H1 (cell line): ENCODE results near the gene BTBD9. TPM values are rescaled to one million over a fixed set of nuclear protein-coding genes. Genes with fewer than 3 reads are reported as not detected.

Experiments
- CTCF ChIA-PET: fragments of 300-600 bp; sonication (Branson Sonifier 250); formaldehyde crosslinking; loops from one replicate; lab custom pipeline; 2021; ENCODE audit not compliant: partially characterized antibody; lab: Charles Lee
- POLR2A ChIA-PET: fragments of 300-600 bp; sonication (Branson Sonifier 250); formaldehyde crosslinking; loops from one replicate; lab custom pipeline; 2021; ENCODE audit warnings: inconsistent platforms; ENCODE audit not compliant: partially characterized antibody; lab: Charles Lee
- DNase-seq, 2 experiments: peaks; one replicate each; pipeline versions ENCODE4 v3.0.0 to v3.0.0-alpha.2; 2010 to 2022; ENCODE audit warnings: low spot score in 2 of 2, low read depth in 1 of 2, mixed read lengths in 1 of 2
- FAIRE-seq: peaks from 2 replicates; lab custom pipeline; 2011; peaks lifted over from hg19 to GRCh38; lab: Jason Lieb, UNC
- H2AFZ ChIP-seq: 2 replicates; pipeline ENCODE4 v1.8.1; 2012; ENCODE audit warnings: low read length, inconsistent platforms
- H2AK5ac ChIP-seq: 2 replicates; pipeline ENCODE4 v1.6.1; 2013; ENCODE audit warnings: low read depth, low read length
- H2BK120ac ChIP-seq: replicated peaks from 2 replicates; pipeline ENCODE3; 2013; ENCODE audit warnings: low read depth, low read length, inconsistent platforms
- H2BK12ac ChIP-seq: 2 replicates; pipeline ENCODE4 v1.6.1; 2013; ENCODE audit warnings: low read depth, low read length
- H2BK15ac ChIP-seq: 2 replicates; pipeline ENCODE4 v1.6.1; 2013; ENCODE audit warnings: low read length
- H2BK20ac ChIP-seq: 2 replicates; pipeline ENCODE4 v1.6.1; 2013; ENCODE audit warnings: low read length
- H2BK5ac ChIP-seq: 2 replicates; pipeline ENCODE4 v1.6.1; 2013; ENCODE audit warnings: low read depth, low read length
- H3K14ac ChIP-seq: 2 replicates; pipeline ENCODE4 v1.6.1; 2013; ENCODE audit warnings: inconsistent platforms; ENCODE audit not compliant: insufficient read length
- H3K18ac ChIP-seq: 2 replicates; pipeline ENCODE4 v1.6.1; 2013; ENCODE audit warnings: low read length; ENCODE audit errors: extremely low read depth
- H3K23ac ChIP-seq: 2 replicates; pipeline ENCODE4 v1.6.1; 2013; ENCODE audit warnings: inconsistent platforms; ENCODE audit not compliant: insufficient read length
- H3K23me2 ChIP-seq: 2 replicates; pipeline ENCODE4 v1.6.1; 2013; ENCODE audit warnings: low read depth, low read length
- H3K27ac ChIP-seq: 2 replicates; pipeline ENCODE4 v1.6.1; 2011; ENCODE audit warnings: low read depth, low read length, inconsistent platforms
- H3K27me3 ChIP-seq, 4 experiments: replicated peaks in 1 of 4; 1 replicate in 1 of 4; 2 replicates in 3 of 4; pipeline versions ENCODE4 v1.6.1 to v1.8.1; 2011 to 2013; ENCODE audit warnings: low read length in 3 of 4, mild to moderate bottlenecking in 3 of 4, inconsistent platforms in 2 of 4, mixed read lengths in 2 of 4, moderate library complexity in 1 of 4; ENCODE audit not compliant: control insufficient read depth in 3 of 4, insufficient read depth in 3 of 4; ENCODE audit errors: extremely low read depth in 1 of 4
- H3K36me3 ChIP-seq, 4 experiments: 2 replicates each; pipeline versions ENCODE4 v1.6.1 to v1.8.1; 2011 to 2013; ENCODE audit warnings: mild to moderate bottlenecking in 4 of 4, low read length in 3 of 4, moderate library complexity in 2 of 4, control low read depth in 1 of 4, inconsistent platforms in 1 of 4; ENCODE audit not compliant: insufficient read depth in 4 of 4, control insufficient read depth in 2 of 4
- H3K4ac ChIP-seq: replicated peaks from 2 replicates; pipeline ENCODE3; 2013; ENCODE audit warnings: low read length, low read depth, mixed read lengths, inconsistent platforms; ENCODE audit not compliant: insufficient read length
- H3K4me1 ChIP-seq, 4 experiments: replicated peaks in 1 of 4; 1 replicate in 1 of 4; 2 replicates in 3 of 4; pipeline versions ENCODE4 v1.6.1 to v1.8.1; 2011 to 2013; ENCODE audit warnings: low read length in 3 of 4, inconsistent platforms in 2 of 4, mixed read lengths in 1 of 4; ENCODE audit not compliant: insufficient read depth in 4 of 4, control insufficient read depth in 3 of 4
- H3K4me2 ChIP-seq, 2 experiments: 2 replicates each; pipeline versions ENCODE4 v1.6.1 to v1.8.1; 2011 to 2013; ENCODE audit warnings: low read depth in 2 of 2, low read length in 2 of 2, control low read depth in 1 of 2, inconsistent platforms in 1 of 2, mild to moderate bottlenecking in 1 of 2; ENCODE audit not compliant: insufficient read depth in 1 of 2
- H3K4me3 ChIP-seq, 4 experiments: fragments of 200-600, 300-600 bp in 1 of 4; sonication (generic), shearing (Covaris generic), sonication (Bioruptor Twin) in 1 of 4; 2 replicates each; pipeline versions ENCODE4 v1.5.1 to v1.8.1; 2011 to 2016; ENCODE audit warnings: low read length in 4 of 4, low read depth in 3 of 4, control low read depth in 2 of 4, inconsistent platforms in 2 of 4, mild to moderate bottlenecking in 2 of 4, mixed read lengths in 1 of 4, moderate library complexity in 1 of 4; ENCODE audit not compliant: insufficient read depth in 2 of 4; ENCODE audit errors: extremely low read depth in 1 of 4
- H3K56ac ChIP-seq: replicated peaks from 2 replicates; pipeline ENCODE3; 2013; ENCODE audit warnings: low read depth, mild to moderate bottlenecking, mixed read lengths, low read length, inconsistent platforms; ENCODE audit not compliant: insufficient read length
- H3K79me1 ChIP-seq: 2 replicates; pipeline ENCODE4 v1.6.1; 2013; ENCODE audit warnings: low read depth, low read length, control low read depth
- H3K79me2 ChIP-seq, 2 experiments: 2 replicates each; pipeline versions ENCODE4 v1.6.1 to v1.8.1; 2012 to 2013; ENCODE audit warnings: low read length in 2 of 2, mild to moderate bottlenecking in 2 of 2, inconsistent platforms in 1 of 2; ENCODE audit not compliant: insufficient read depth in 2 of 2, control insufficient read depth in 1 of 2
- H3K9ac ChIP-seq, 4 experiments: replicated peaks in 1 of 4; 1 replicate in 1 of 4; 2 replicates in 3 of 4; pipeline versions ENCODE4 v1.6.1 to v1.8.1; 2011 to 2013; ENCODE audit warnings: low read depth in 3 of 4, low read length in 3 of 4, control low read depth in 2 of 4, mild to moderate bottlenecking in 2 of 4, moderate library complexity in 2 of 4, inconsistent platforms in 1 of 4; ENCODE audit errors: extremely low read depth in 1 of 4
- H3K9me3 ChIP-seq, 2 experiments: 2 replicates each; pipeline versions ENCODE4 v1.6.1 to v1.8.1; 2012 to 2013; ENCODE audit warnings: mild to moderate bottlenecking in 2 of 2, moderate library complexity in 2 of 2, control low read depth in 1 of 2, inconsistent platforms in 1 of 2, low read depth in 1 of 2, low read length in 1 of 2, mixed read lengths in 1 of 2; ENCODE audit not compliant: insufficient read depth in 2 of 2
- H4K20me1 ChIP-seq, 2 experiments: replicated peaks in 1 of 2; 2 replicates each; pipeline versions ENCODE3 to v1.8.1; 2011 to 2013; ENCODE audit warnings: inconsistent platforms in 2 of 2, low read length in 2 of 2, mild to moderate bottlenecking in 1 of 2; ENCODE audit not compliant: insufficient read depth in 2 of 2, control insufficient read depth in 1 of 2
- H4K5ac ChIP-seq: 2 replicates; pipeline ENCODE4 v1.6.1; 2013; ENCODE audit warnings: low read length, low read depth, mixed read lengths, inconsistent platforms; ENCODE audit not compliant: insufficient read length
- H4K8ac ChIP-seq: 2 replicates; pipeline ENCODE4 v1.8.0; 2013; ENCODE audit warnings: mild to moderate bottlenecking, moderate library complexity, low read length, inconsistent platforms; ENCODE audit not compliant: insufficient read depth; ENCODE audit errors: extremely low read depth
- H4K91ac ChIP-seq: replicated peaks from 2 replicates; pipeline ENCODE3; 2013; ENCODE audit warnings: low read length, mixed read lengths, inconsistent platforms; ENCODE audit not compliant: insufficient read length
- CEBPB ChIP-seq: IDR thresholded peaks from 2 replicates; pipeline ENCODE4 v1.6.1; 2012; ENCODE audit warnings: low read depth, low read length
- EGR1 ChIP-seq: IDR thresholded peaks from 2 replicates; pipeline ENCODE4 v1.6.1; 2011; ENCODE audit warnings: low read depth, low read length, borderline replicate concordance
- HDAC2 ChIP-seq, 2 experiments: fragments of 300-600 bp in 1 of 2; sonication (generic) in 1 of 2; IDR thresholded peaks; 2 replicates each; pipeline ENCODE4 v1.6.1; 2011 to 2012; ENCODE audit warnings: low read depth in 2 of 2, low read length in 2 of 2, mild to moderate bottlenecking in 2 of 2, moderate library complexity in 2 of 2, borderline replicate concordance in 1 of 2, inconsistent platforms in 1 of 2
- KDM5A ChIP-seq: fragments of 200-600 bp; IDR thresholded peaks from 2 replicates; pipeline ENCODE4 v1.7.1; 2012; ENCODE audit warnings: mild to moderate bottlenecking, low read length, inconsistent platforms, mixed read lengths
- POLR2A ChIP-seq, 2 experiments: IDR thresholded peaks; 1 replicate in 1 of 2; 2 replicates in 1 of 2; pipeline ENCODE4 v1.6.1; 2011; ENCODE audit warnings: low read depth in 2 of 2, low read length in 2 of 2, mild to moderate bottlenecking in 2 of 2; ENCODE audit errors: control extremely low read depth in 1 of 2
- SIRT6 ChIP-seq: IDR thresholded peaks from one replicate; pipeline ENCODE4 v1.7.1; 2012; ENCODE audit warnings: low read length, inconsistent platforms
- SP2 ChIP-seq: IDR thresholded peaks from 2 replicates; pipeline ENCODE4 v1.6.1; 2012; ENCODE audit warnings: mild to moderate bottlenecking, low read length, inconsistent platforms
- WGBS, 2 experiments: shearing (Covaris generic) in 1 of 2; methylation state at CpG; one replicate each; pipeline versions ENCODE4 v1.1.6 to v1.1.7; 2013 to 2015; ENCODE audit warnings: low lambda C conversion rate in 2 of 2, mixed read lengths in 2 of 2, inconsistent platforms in 1 of 2, low coverage in 1 of 2, missing lambda C conversion rate in 1 of 2; ENCODE audit not compliant: insufficient replicate concordance in 2 of 2, insufficient coverage in 1 of 2, insufficient read length in 1 of 2; ENCODE audit errors: extremely low coverage in 1 of 2, missing lambda C conversion rate in 1 of 2; 5-methylcytosine and 5-hydroxymethylcytosine counted together
- polyA plus RNA-seq, 7 experiments: library from polyadenylated mRNA; depleted of rRNA in 3 of 7; stranded (reverse) in 5 of 7; unstranded in 2 of 7; fragments of >200 nt in 5 of 7; fragments of 200-250 nt in 2 of 7; gene quantifications; 1 replicate in 5 of 7; 2 replicates in 1 of 7; 4 replicates in 1 of 7; pipeline versions ENCODE4 v1.2.1 to v1.2.3, GENCODE V29; 2011 to 2013; ENCODE audit warnings: missing spikeins in 2 of 7, mixed read lengths in 2 of 7
- total RNA-seq: library from RNA; stranded (reverse); fragmentation: NEBNext Ultra II Directional; extraction: Animal tissue kit (Norgen Biotek cat#: 25700); gene quantifications from 2 replicates; pipeline ENCODE4 v1.2.1, GENCODE V29; 2021

Gene BTBD9
- total and polyA plus RNA-seq, 2 of the 8 experiments (the other 6 are each of a cell fraction or from before 2014, with no cell fraction given): 0.92 to 4.1 TPM

DNA sequence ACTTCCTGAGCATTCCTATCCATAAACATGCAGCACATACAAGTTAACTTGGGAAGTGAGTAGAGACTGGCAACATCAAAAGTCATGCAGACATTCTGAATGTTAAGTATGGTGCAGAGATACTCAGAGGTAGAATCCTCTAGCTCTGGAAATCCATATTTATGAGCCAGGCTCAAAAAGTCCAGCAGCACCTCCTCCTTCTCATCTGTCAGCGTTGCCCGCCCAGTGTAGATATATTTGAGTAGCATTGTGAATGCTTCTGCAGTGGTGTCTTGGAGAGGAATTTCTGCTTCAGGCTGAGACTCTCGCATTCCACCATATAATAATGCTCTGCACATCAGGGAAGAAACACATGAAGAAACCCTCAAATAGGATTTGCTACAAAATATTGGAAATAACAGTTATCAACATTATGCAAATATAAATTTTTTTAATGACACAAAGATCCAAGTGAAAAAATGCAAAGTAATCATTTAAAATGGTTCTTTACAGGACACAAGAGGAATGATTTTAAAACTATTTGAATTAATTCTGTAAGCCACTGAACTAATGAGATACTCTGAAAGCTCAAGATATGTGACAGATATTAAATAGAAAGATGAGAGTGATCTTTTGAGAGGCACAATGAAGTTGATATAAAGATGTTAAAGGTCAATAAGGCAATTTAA is 45.6 kb downstream of the BTBD9 start:
- Histone ChIP-seq H2BK12ac (no peak overlapping the region), H3K23ac (no peak overlapping the region), H4K91ac (no peak overlapping the region), H2BK120ac (no peak overlapping the region), H3K9me3 (no peaks in the 10 kb centered on the region), H3K79me2 (no peaks in the 10 kb centered on the region), H3K9ac (no peak overlapping the region), H2BK20ac (no peak overlapping the region), H4K20me1 (no peaks in the 10 kb centered on the region), H3K18ac (no peak overlapping the region), H3K4ac (no peak overlapping the region), H3K27me3 (no peaks in the 10 kb centered on the region), H3K56ac (no peak overlapping the region), H3K23me2 (no peaks in the 10 kb centered on the region), H2BK5ac (no peak overlapping the region), H2AK5ac (no peak overlapping the region), H2BK15ac (no peak overlapping the region), H3K79me1 (no peaks in the 10 kb centered on the region), H3K4me1 (no peaks in the 10 kb centered on the region), H3K36me3 (no peaks in the 10 kb centered on the region; a peak in 1 of 8 replicates), H3K4me2 (no peak overlapping the region), H4K8ac (no peak overlapping the region), H4K5ac (no peak overlapping the region), H3K4me3 (no peak overlapping the region), H2AFZ (no peak overlapping the region), H3K27ac (no peak overlapping the region), H3K14ac (no peak overlapping the region)
- WGBS, 2 experiments: 89% methylated on average over 3 of the region's 3 CpGs; no CpG with 5 or more reads in 1 of the 2 experiments
- TF ChIP-seq SP2 (no peak), HDAC2 (IDR thresholded peaks at IDR 0.05; ENCODE audit: borderline replicate concordance in 1 of 2, low read depth in 2 of 2, low read length in 2 of 2) (no peak), SIRT6 (no peak), EGR1 (no peak), POLR2A (IDR thresholded peaks at IDR 0.05; ENCODE audit: control extremely low read depth in 1 of 2, low read depth in 2 of 2, low read length in 2 of 2) (no peak), CEBPB (no peak), KDM5A (no peak)
- POLR2A ChIA-PET: no interaction called here
- FAIRE-seq: no peak
- no peak for DNase-seq
- CTCF ChIA-PET: interaction anchor here (1.0 kb wide), 1 partner anchor 40 kb away, joined by 3 read pairs; no protein-coding TSS in a partner anchor
